NT2/D1 (cell line): ENCODE measurements around the gene SSBP2.

Experiments
- SUZ12 ChIP-seq: IDR thresholded peaks from 2 replicates; pipeline ENCODE4 v1.6.1; 2011; ENCODE audit not compliant: insufficient read length, insufficient read depth; ENCODE audit errors: extremely low read depth
- YY1 ChIP-seq: IDR thresholded peaks from 2 replicates; pipeline ENCODE4 v1.6.1; 2011; ENCODE audit not compliant: insufficient read length, insufficient read depth

GRCh38 chr5:81633471-81633870 lies 117.4 kb downstream of the SSBP2 start:
- TF ChIP-seq SUZ12 (no peak), YY1 (no peak)
